Endometrium (tissue), 2 donors: ENCODE results near the gene C1QTNF9.
"Not testable (repeated sequence)": the region's sequence is repeated elsewhere in the genome, so short reads cannot be mapped to it uniquely, and the experiment has no call there.

Experiments used
- FAIRE-seq: peaks from 2 replicates; lab custom pipeline; 2012; peaks lifted over from hg19 to GRCh38; lab: Jason Lieb, UNC
- donor health status: control.
- donor health status: control.

C1QTNF9 gene

GRCh38 chr13:24362435-24362952 is 53.1 kb downstream of the C1QTNF9 start:
- no peak for FAIRE-seq

DNA sequence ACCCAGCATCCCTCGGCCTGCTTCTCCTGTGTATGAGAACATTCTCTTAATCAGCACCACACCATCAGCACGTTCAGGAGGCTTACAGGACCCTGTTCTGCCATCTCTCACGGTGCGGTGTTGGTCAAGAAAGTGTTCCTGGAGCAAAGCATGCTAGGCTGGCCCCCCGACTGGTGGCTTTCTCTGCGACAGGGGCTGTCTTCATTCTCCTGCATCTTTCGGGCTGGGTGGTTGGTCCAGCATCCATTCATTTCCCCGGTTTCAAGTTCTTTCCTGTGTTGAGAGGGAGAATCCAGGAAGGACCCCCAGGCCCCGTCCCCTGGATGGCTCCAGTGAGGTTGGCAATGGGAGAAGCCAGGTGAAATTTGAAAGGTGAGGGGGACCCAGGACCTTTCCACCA is 55.8 kb downstream of the C1QTNF9 start:
- FAIRE-seq = no peak

GRCh38 chr13:24366315-24366714 is 56.9 kb downstream of the C1QTNF9 start:
- FAIRE-seq = not testable (repeated sequence)

DNA sequence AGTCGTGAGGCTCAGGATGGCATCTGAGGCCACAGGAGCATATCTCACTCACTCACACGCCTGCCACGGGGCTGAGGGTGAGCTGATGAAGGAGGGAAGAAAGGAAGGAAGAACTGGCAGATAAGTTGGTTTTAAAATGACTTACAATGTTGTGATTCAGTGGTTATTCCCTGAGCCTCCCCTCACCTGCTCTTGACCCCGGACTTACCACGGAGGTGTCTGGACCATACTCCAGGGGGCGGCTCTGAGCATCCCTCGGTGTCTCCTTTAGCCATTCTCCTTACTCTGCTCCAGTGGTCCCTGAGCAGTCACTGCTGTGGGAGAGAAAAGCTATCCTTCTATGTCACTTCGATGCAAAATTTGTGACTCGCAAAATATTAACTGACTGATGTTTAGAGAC is 61.9 kb downstream of the C1QTNF9 start:
- FAIRE-seq = not testable (repeated sequence)
